Measurements from ENCODE around the gene MON2. TPM values are rescaled to one million over a fixed set of nuclear protein-coding genes. Genes with fewer than 3 reads are reported as not detected.

MON2 gene
- total and polyA plus RNA-seq, 10 of the 15 experiments (the other 5 are each of a cell fraction or from before 2014, with no cell fraction given), result 5.4 to 34.3 (median 23.4) TPM

GRCh38 chr12:62613081-62613480 is 146.5 kb downstream of the MON2 start:
- no peak overlapping the region for H3K27ac ChIP-seq (ENCODE audit: control insufficient read depth, insufficient read depth)
- DNase-seq (ENCODE audit: low read depth, low spot score) (no peak), FAIRE-seq (no peak), ATAC-seq (no peak)
- no peak for TF ChIP-seq CHD1 (IDR thresholded peaks at IDR 0.05; ENCODE audit: low read depth, low read length)
- no peak for TF ChIP-seq ZNF592 (IDR thresholded peaks at IDR 0.05)
- TF ChIP-seq USF2 (IDR thresholded peaks at IDR 0.05; ENCODE audit: borderline replicate concordance, low read depth, low read length), result no peak
- no peak for TF ChIP-seq ASH2L (IDR thresholded peaks at IDR 0.05; ENCODE audit: borderline replicate concordance, low read depth)
- no peak for TF ChIP-seq JUND (IDR thresholded peaks at IDR 0.05; ENCODE audit: low read depth, low read length)
- TF ChIP-seq TBL1XR1 (IDR thresholded peaks at IDR 0.05; ENCODE audit: low read depth, low read length), result no peak
- no peak for TF ChIP-seq MEF2A (IDR thresholded peaks at IDR 0.05; ENCODE audit: insufficient read depth, low read depth, low read length)
- TF ChIP-seq HDAC6 (IDR thresholded peaks at IDR 0.05; ENCODE audit: unreplicated experiment), result no peak
- TF ChIP-seq NFXL1 (IDR thresholded peaks at IDR 0.05; ENCODE audit: borderline replicate concordance), result no peak
- TF ChIP-seq ATF2 (IDR thresholded peaks at IDR 0.05; ENCODE audit: low read length), result no peak
- no peak for TF ChIP-seq PML (IDR thresholded peaks at IDR 0.05; ENCODE audit: low read length)
- no peak for TF ChIP-seq ATF7 (IDR thresholded peaks at IDR 0.05; ENCODE audit: low read depth)
- no peak for TF ChIP-seq ZZZ3 (IDR thresholded peaks at IDR 0.05; ENCODE audit: control insufficient read depth, insufficient read length, low read depth)
- TF ChIP-seq HCFC1 (IDR thresholded peaks at IDR 0.05; ENCODE audit: low read length), result no peak
- TF ChIP-seq MAX (IDR thresholded peaks at IDR 0.05; ENCODE audit: low read depth, low read length), result no peak
- TF ChIP-seq NRF1 (conservative IDR thresholded peaks at IDR 0.05; ENCODE audit: low read depth, low read length), result no peak
- no peak for TF ChIP-seq FOS (IDR thresholded peaks at IDR 0.05; ENCODE audit: borderline replicate concordance, extremely low read depth, insufficient read length)
- no peak for TF ChIP-seq SREBF1 (IDR thresholded peaks at IDR 0.05; ENCODE audit: low read length)
- TF ChIP-seq SMARCA5 (IDR thresholded peaks at IDR 0.05), result no peak
- TF ChIP-seq NR2F1 (conservative IDR thresholded peaks at IDR 0.05), result no peak
- H3K79me2 ChIP-seq (ENCODE audit: control insufficient read depth, insufficient read depth, low read length), result no peaks in the 10 kb centered on the region
- H3K4me1 ChIP-seq (ENCODE audit: control insufficient read depth, insufficient read depth, low read length), result no peaks in the 10 kb centered on the region
- no peak overlapping the region for H3K9ac ChIP-seq (ENCODE audit: control insufficient read depth, insufficient read depth, low read length)
- no peak overlapping the region for H3K4me3 ChIP-seq
- intact Hi-C loops (cut with micrococcal nuclease; ENCODE audit: unreplicated experiment) (no loop called here), in situ Hi-C loops (cut with MboI) (no loop called here)
- no peak overlapping the region for H3K4me2 ChIP-seq (ENCODE audit: control insufficient read depth, insufficient read depth)
- H4K20me1 ChIP-seq (ENCODE audit: control insufficient read depth, insufficient read depth), result no peaks in the 10 kb centered on the region
- WGBS (ENCODE audit: insufficient coverage, insufficient replicate concordance, low lambda C conversion rate, missing lambda C conversion rate), result 92% methylated on average over 1 of the region's 1 CpG
- no peaks in the 10 kb centered on the region; a peak in 1 of 4 replicates for H3K36me3 ChIP-seq (ENCODE audit: control insufficient read depth in 2 of 2, insufficient read depth in 2 of 2, low read length in 1 of 2)
- RAD21 ChIA-PET (ENCODE audit: unreplicated experiment), result interaction anchor here (1.2 kb wide), 1 partner anchor 30 kb away, joined by 3 read pairs; no protein-coding TSS in a partner anchor
- CTCF ChIA-PET, result interaction anchor here (1.3 kb wide), 1 partner anchor 184 kb away, joined by 3 read pairs; no protein-coding TSS in a partner anchor
- SMC1A ChIA-PET (ENCODE audit: uncharacterized antibody, unreplicated experiment), result no interaction called here
- no peak overlapping the region for H2AFZ ChIP-seq (ENCODE audit: control insufficient read depth, low read depth, low read length)
- no TSS peak for BruUV-seq (replicated peaks)
- no peaks in the 10 kb centered on the region for H3K27me3 ChIP-seq (replicated peaks in 1 of 2; ENCODE audit: control insufficient read depth in 2 of 2, insufficient read depth in 2 of 2, low read length in 1 of 2)
- H3K9me3 ChIP-seq (replicated peaks; ENCODE audit: control insufficient read depth, insufficient read depth, low read length), result no peaks in the 10 kb centered on the region
- POLR2A ChIA-PET, result no interaction called here
